ENCODE data around the gene RGL1. TPM values are rescaled to one million over a fixed set of nuclear protein-coding genes. Genes with fewer than 3 reads are reported as not detected.

The RGL1 gene
- total RNA-seq, 3 donors from 2014 or later (not counting 1 experiment from before 2014, with no cell fraction given): 0.16 to 0.52 (median 0.40) TPM

DNA sequence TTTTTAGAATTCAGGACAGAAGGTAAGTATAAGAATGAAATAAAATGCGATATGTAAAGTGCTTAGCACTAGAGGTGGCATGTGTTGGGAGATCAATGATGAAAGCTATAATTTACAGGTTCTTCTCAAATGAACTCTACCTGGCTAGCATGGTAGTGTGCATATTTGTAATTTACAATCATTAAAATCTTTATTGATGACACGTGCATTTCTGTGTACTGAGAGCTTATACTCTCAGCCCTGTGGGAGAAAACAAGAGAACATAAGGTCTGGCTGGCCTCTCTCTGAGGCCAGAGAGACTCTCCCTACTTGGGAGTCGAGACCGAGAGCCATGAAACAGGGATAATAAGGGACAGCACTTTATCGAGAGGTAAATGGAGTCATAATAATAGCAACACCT is 156.2 kb downstream of the RGL1 start:
- no peak overlapping the region for H3K4me3 Mint-ChIP-seq
- Histone ChIP-seq H3K27me3 (ENCODE audit: control insufficient read depth, insufficient read depth, low read length) (no peaks in the 10 kb centered on the region), H3K4me3 (ENCODE audit: low read length) (no peak overlapping the region), H3K4me1 (ENCODE audit: control insufficient read depth, insufficient read depth, low read length) (peaks cover 19% of the 10 kb centered on the region), H3K9me3 (ENCODE audit: control insufficient read depth, insufficient read depth, low read length) (no peaks in the 10 kb centered on the region), H3K36me3 (ENCODE audit: control insufficient read depth, insufficient read depth, low read length) (no peaks in the 10 kb centered on the region), H3K27ac (ENCODE audit: low read length) (no peak overlapping the region)
- H3K27me3 Mint-ChIP-seq (ENCODE audit: low read depth in 2 of 2): no peaks in the 10 kb centered on the region
- no peak for ATAC-seq
- peaks cover 8 to 21% of the 10 kb centered on the region in 2 donors for H3K4me1 Mint-ChIP-seq
- peaks cover 18% of the 10 kb centered on the region for H3K36me3 Mint-ChIP-seq
- no peak for DNase-seq
- H3K27ac Mint-ChIP-seq: no peak overlapping the region
- WGBS (ENCODE audit: insufficient coverage): 96% methylated on average over 2 of the region's 5 CpGs
- H3K9me3 Mint-ChIP-seq: peaks cover 0 to 4% of the 10 kb centered on the region in 2 donors
- intact Hi-C loops (cut with micrococcal nuclease): no loop called here
- no peak for TF ChIP-seq CTCF (IDR thresholded peaks at IDR 0.05)

DNA sequence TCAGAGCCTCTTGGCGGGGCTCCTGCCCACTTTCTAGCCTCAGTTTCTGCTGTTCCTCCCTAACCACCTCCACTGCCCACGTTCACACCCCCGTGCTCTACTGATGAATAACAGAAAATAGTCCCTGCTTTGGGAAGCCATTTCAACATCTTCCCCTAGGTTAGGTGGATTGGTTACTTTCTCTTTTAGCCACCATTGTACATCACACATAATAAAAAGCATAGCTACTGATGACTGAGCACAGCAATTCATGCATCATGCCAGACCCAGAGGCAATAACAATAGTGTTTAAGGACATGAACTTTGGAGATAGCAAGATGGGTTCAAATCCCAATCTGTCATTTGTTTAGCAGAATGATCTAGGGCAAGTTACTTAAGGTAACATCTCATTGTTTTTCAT is 158.0 kb downstream of the RGL1 start:
- Histone ChIP-seq H3K4me1 (ENCODE audit: control insufficient read depth, insufficient read depth, low read length) (peaks cover 20% of the 10 kb centered on the region), H3K4me3 (ENCODE audit: low read length) (no peak overlapping the region), H3K9me3 (ENCODE audit: control insufficient read depth, insufficient read depth, low read length) (no peaks in the 10 kb centered on the region), H3K36me3 (ENCODE audit: control insufficient read depth, insufficient read depth, low read length) (no peaks in the 10 kb centered on the region), H3K27ac (ENCODE audit: low read length) (no peak overlapping the region), H3K27me3 (ENCODE audit: control insufficient read depth, insufficient read depth, low read length) (no peaks in the 10 kb centered on the region)
- no peak for DNase-seq
- 85% methylated on average over 3 of the region's 3 CpGs for WGBS (ENCODE audit: insufficient coverage)
- Mint-ChIP-seq H3K27me3 (ENCODE audit: low read depth in 2 of 2) (no peaks in the 10 kb centered on the region), H3K9me3 (peaks cover 0 to 4% of the 10 kb centered on the region in 2 donors), H3K36me3 (peaks cover 18% of the 10 kb centered on the region), H3K27ac (peak overlapping the region in 1 of 2 donors; percentile 15), H3K4me1 (peaks cover 24 to 38% of the 10 kb centered on the region in 2 donors), H3K4me3 (no peak overlapping the region)
- TF ChIP-seq CTCF (IDR thresholded peaks at IDR 0.05): no peak
- intact Hi-C loops (cut with micrococcal nuclease): no loop called here
- no peak for ATAC-seq

GRCh38 chr1:183965726-183966125 is 160.8 kb downstream of the RGL1 start:
- Histone ChIP-seq H3K4me3 (ENCODE audit: low read length) (no peak overlapping the region), H3K9me3 (ENCODE audit: control insufficient read depth, insufficient read depth, low read length) (no peaks in the 10 kb centered on the region), H3K27ac (ENCODE audit: low read length) (no peak overlapping the region), H3K4me1 (ENCODE audit: control insufficient read depth, insufficient read depth, low read length) (peaks cover 33% of the 10 kb centered on the region), H3K36me3 (ENCODE audit: control insufficient read depth, insufficient read depth, low read length) (no peaks in the 10 kb centered on the region), H3K27me3 (ENCODE audit: control insufficient read depth, insufficient read depth, low read length) (no peaks in the 10 kb centered on the region)
- H3K4me3 Mint-ChIP-seq: peak overlapping the region; percentile 18
- ATAC-seq (no peak), DNase-seq (no peak)
- intact Hi-C loops (cut with micrococcal nuclease): no loop called here
- H3K27me3 Mint-ChIP-seq (ENCODE audit: low read depth in 2 of 2): no peaks in the 10 kb centered on the region
- H3K4me1 Mint-ChIP-seq: peaks cover 43 to 65% of the 10 kb centered on the region in 2 donors
- TF ChIP-seq CTCF (IDR thresholded peaks at IDR 0.05): no peak
- 80% methylated on average over 1 of the region's 1 CpG for WGBS (ENCODE audit: insufficient coverage)
- H3K27ac Mint-ChIP-seq: no peak overlapping the region
- peaks cover 0 to 4% of the 10 kb centered on the region in 2 donors for H3K9me3 Mint-ChIP-seq
- H3K36me3 Mint-ChIP-seq: peaks cover 18% of the 10 kb centered on the region

DNA sequence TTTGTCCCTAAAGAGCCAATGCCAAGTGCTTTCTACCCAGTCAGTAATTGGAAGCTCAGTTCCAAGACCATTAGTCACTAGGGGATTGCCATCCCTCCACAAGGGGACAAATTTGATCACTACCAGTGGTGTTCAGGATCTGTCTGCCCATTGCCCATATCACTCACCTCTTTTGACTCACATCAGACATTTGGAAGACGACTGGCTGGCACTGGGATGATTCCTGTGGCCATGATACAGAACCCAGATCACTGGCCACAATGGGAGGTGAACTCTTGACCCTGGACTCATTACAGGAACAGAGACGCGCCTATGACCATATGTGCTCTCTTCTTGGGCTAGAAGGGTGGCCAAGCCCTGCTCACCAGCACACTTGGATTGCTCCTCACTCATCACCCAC is 161.6 kb downstream of the RGL1 start:
- H3K9me3 Mint-ChIP-seq: peaks cover 0 to 4% of the 10 kb centered on the region in 2 donors
- peaks cover 18% of the 10 kb centered on the region for H3K36me3 Mint-ChIP-seq
- Histone ChIP-seq H3K27ac (ENCODE audit: low read length) (no peak overlapping the region), H3K4me3 (ENCODE audit: low read length) (no peak overlapping the region), H3K4me1 (ENCODE audit: control insufficient read depth, insufficient read depth, low read length) (peaks cover 33% of the 10 kb centered on the region), H3K27me3 (ENCODE audit: control insufficient read depth, insufficient read depth, low read length) (no peaks in the 10 kb centered on the region), H3K9me3 (ENCODE audit: control insufficient read depth, insufficient read depth, low read length) (no peaks in the 10 kb centered on the region), H3K36me3 (ENCODE audit: control insufficient read depth, insufficient read depth, low read length) (no peaks in the 10 kb centered on the region)
- no peak for TF ChIP-seq CTCF (IDR thresholded peaks at IDR 0.05)
- H3K4me3 Mint-ChIP-seq: no peak overlapping the region
- peak overlapping the region; percentile 90 for H3K27ac Mint-ChIP-seq
- H3K27me3 Mint-ChIP-seq (ENCODE audit: low read depth in 2 of 2): no peaks in the 10 kb centered on the region
- ATAC-seq (no peak), DNase-seq (no peak)
- 99% methylated on average over 3 of the region's 3 CpGs for WGBS (ENCODE audit: insufficient coverage)
- intact Hi-C loops (cut with micrococcal nuclease): no loop called here
- H3K4me1 Mint-ChIP-seq: peaks cover 43 to 71% of the 10 kb centered on the region in 2 donors

Measured in natural killer cell (primary cell).